ENCODE data around the gene ANAPC2.

The ANAPC2 gene

GRCh38 chr9:137127301-137128157, 60.8 kb downstream of the ANAPC2 start:
- DNase-seq (ENCODE audit: low read depth), result no peak

- DNase-seq (ENCODE audit: low read depth), result no peak
Observed at GRCh38 chr9:137126786-137127185, 61.6 kb downstream of the ANAPC2 start.
